22Rv1 (cell line): ENCODE data around the gene KCNIP1.

ENCODE experiments used
- CTCF ChIP-seq: fragments of 450-650 bp; IDR thresholded peaks from 2 replicates; pipeline ENCODE4 v1.5.1; 2017; ENCODE audit warnings: mild to moderate bottlenecking
- ZFX ChIP-seq: fragments of 450-650 bp; IDR thresholded peaks from 2 replicates; pipeline ENCODE4 v1.6.1; 2017; ENCODE audit warnings: antibody characterized with exemption, borderline replicate concordance

- TF ChIP-seq CTCF (no peak), ZFX (no peak)
These were observed 35.1 kb downstream of the KCNIP1 start for GRCh38 chr5:170538696-170539586.
